GM19397 (cell line): ENCODE results near the gene SMARCAL1.

Experiments used
- ATAC-seq: cut with Tn5 transposase; IDR thresholded peaks from one replicate; pipeline ENCODE4 v1.9.1; 2021; ENCODE audit warnings: mild to moderate bottlenecking, moderate library complexity; ENCODE audit not compliant: unreplicated experiment

The SMARCAL1 gene

DNA sequence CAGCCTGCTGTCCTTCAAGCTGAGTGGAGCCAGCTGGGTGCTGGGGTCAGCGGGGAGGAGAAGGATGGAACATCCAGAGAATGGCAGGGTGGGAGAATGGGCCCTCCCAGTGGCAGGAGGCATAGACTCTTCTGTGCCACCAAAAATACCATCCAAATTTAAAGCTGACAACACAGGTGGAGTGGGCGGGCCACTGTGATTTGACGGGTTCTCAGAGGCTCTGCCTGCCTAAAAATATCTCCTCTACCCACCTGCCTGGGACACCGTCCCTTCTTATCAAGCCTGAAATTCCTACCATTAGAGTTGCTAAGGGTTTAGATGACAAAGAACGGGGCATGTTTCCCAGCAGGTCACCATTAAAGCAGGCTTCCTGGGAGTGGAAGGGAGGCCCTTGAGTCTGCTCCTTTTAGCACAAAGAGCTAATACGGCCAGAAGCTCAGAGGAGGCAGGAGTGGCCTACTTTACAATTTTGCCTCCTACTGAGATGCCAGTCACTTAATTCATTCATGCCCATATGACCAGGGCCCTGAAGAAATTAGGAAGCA lies 20.2 kb upstream of the SMARCAL1 start:
- ATAC-seq, result no peak

DNA sequence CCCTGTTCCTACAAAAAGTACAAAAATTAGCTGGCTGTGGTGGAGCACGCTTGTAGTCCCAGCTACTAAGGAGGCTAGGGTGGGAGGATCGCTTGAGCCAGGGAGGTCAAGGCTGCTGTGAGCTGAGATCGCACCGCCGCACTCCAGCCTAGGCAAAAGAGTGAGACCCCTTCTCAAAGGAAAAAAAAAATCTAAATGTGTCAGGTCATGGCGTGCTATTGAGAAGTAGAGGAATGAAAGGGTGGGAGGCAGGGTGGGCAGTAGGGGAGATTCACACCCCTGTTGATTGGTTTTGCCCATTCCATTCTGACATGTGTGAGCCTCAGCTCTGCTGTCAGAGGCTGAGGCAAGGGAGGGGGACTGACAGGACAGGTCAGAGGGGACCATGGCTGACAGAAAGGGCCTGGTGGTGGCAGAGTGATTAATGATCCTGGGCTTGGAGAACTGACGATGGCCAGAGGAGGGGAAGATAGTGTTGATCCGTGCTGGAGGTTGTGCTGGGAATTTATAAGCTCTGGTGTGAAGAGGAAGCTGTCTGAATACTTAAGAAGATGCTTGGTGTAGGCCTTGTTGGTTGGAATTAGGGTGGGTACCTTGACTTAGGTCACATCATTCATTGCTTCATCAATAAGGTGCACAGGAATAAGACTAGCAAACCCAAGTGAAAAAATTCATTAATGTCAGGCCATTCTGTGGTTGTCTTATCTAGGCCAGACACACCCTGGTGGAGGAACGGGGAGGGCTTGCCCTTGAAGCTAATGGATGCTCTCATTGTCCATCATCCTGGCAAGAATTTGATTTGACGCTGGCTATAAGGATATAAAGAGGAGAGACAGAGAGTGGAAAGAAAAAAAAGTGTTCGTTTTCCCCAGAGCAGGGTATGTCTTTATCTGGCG lies 19.1 kb upstream of the SMARCAL1 start:
- no peak for ATAC-seq

DNA sequence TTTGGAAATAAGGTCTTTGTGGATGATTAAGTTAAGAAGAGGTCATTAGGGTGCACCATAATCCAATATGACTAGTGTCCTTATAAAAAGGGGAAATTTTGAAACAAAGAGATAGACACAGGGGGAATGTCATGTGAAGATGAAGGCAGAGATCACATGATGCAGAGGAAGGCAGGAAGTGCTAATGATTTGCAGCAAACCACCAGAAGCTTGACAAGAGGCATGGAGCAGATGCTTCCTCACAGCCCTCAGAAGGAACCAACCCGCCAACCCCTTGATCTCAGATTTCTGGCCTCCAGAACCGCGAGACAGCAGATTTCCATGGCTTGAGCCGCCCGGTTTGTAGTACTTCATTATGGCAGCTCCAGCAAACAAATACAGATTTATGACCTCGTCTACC lies 17.4 kb upstream of the SMARCAL1 start:
- no peak for ATAC-seq

DNA sequence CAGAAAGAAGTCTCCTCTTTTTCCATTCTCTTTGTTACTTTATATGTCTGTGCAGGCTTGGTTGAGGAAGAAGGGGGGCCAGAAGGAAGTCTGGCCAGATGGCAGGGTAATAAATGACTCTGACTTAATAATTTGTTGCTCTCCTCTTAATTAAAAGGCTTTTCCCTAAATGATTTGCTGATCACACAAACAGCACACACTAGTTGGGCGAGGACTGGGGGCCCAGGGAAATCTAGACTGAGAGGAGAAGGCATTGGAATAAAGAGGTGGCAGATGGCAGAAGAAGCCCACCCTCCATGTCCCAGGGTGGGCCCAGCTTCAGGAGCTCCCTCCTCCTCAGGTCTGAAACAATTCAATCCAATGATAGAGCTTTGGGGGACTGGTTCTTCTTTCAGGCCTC lies 12.7 kb upstream of the SMARCAL1 start:
- no peak for ATAC-seq

DNA sequence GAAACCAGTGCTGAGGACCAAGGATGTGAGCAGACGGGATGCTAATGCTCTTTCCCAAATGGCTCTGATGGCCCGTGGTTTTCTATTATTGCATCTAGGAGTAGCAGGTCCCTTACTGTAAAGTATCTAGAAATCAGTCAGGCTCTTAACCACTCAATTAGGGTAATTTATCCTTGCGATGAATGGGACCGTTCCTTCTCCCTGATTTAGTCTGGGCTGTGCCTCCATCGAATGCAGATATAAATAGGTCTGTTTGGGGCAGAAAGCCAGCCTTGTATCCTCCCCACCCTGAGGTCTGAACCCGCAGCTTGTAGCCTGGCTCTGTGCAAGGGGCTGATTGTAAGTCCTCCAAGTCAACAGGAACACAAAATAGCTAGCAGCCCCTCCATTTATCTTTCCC lies 9.5 kb upstream of the SMARCAL1 start:
- ATAC-seq, result no peak

DNA sequence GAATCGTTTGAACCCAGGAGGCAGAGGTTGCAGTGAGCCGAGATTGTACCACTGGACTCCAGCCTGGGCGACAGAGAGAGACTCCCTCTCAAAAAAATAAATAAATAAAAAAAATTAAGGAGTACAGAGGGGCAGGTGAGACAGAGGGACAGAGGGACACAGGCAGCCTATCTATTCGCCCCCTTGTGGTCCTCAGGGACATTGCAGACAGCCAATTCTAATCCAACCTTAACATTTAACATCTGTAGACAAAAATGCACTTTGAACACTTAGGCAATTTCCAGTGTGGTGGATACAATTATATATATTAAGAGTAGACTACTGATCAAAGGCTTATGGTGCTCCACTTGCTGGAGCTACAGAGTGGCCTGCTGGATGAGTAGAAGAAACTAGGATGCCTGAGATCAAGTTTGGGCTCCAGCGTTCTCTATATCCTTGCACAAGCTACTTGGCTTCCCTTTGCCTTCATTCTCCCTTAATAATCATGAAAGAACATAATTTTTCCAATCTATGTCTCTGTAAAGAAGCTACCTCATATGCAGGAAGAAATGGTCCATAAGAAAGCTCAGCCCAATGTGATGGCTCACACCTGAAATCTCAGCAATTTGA lies 8.2 kb upstream of the SMARCAL1 start:
- peak; percentile 53 for ATAC-seq

DNA sequence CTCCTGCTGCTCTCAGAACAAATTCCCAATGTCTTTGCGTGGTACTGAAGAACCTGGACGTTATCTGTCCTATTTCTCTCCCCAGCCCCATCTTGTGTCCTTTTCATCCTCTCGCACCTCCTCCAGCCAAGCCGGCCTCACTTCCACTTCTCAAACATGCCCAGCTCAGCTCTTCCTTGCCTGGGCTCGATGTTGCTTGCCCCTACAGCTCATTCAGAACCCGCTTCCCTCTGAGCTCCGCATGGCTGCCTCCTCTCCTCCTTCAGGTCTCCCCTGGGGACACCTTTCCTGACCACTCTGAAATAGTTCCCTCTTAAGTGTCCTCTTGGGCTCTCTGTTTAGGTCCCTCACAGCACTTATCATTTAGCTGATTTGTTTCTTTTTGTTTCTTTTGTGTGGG lies 6.7 kb upstream of the SMARCAL1 start:
- ATAC-seq, result no peak

DNA sequence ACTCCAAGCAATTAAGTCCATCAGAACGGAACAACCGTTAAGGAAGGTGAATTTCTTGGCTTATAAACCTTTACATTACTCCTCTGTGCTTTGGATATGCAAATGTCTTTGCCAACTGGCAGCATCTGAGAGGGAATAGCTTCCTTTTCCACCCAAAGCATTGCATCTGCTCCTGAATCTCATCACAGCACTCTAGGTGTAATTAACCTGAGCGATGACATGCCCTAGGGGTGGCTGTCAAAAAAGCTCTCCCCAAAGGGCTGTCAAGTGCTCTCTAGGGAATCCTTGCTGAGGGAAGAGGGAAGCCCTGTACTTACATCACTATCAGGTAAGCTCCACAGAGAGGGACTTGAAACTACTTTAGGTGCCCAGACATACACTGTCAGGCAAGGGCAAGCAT lies 5.5 kb upstream of the SMARCAL1 start:
- ATAC-seq, result no peak

DNA sequence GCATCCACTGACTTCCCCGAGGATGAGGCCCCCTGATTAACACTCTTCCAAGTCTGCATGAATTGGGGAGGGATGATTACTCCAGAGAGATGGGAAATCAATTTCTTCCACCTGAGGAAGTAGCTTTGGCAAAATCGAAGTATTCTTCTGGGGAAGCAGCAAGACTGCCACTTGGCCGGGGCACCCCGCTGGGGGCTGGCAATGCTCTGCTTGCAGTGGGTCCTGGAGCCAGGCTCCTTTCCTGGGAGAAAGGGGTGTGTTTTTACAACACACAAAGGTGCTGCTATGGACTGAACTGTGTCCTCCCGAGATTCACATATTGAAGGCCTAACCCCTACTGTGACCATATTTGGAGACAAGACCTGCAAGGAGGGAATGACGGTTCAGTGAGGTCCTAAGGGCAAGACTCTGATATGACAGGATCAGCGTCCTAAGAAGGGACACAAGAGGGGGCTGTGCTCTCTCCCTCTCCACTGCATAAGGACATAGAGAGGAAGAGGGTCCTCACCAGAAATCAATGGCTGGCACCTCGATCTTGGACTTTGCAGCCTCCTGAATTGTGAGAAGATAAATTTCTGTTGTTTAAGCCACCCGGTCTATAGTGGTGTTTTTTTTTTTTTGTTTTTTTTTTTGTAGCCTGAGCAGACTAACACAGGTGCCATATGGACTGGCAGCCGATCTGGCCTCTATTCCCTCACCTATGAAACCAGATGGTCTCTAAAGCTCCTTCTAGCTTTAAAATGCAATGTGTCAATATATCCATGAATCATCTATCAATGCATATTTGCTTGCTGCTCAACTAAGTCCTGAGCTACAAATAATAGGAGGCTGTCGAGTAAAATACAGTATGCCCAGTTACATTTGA lies 3.6 kb upstream of the SMARCAL1 start:
- no peak for ATAC-seq

DNA sequence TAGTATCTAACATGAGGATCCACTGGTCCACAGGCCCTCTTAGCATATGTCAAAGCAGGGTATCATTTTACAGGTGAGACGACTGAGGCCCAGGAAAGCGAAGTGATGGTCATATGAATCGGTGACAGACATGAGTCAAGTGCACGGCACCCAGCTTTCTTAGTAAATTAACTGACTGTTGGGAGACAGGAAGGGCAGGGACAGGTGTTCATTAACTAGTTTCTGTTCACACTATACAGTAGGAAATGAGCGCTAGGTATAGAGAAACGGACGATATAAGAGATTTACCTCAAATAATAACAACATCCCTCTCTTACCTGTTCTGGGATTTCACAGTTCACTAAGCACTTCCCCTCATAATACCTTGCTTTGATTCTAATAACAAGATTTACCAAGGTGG lies 1.7 kb upstream of the SMARCAL1 start:
- ATAC-seq, result no peak

DNA sequence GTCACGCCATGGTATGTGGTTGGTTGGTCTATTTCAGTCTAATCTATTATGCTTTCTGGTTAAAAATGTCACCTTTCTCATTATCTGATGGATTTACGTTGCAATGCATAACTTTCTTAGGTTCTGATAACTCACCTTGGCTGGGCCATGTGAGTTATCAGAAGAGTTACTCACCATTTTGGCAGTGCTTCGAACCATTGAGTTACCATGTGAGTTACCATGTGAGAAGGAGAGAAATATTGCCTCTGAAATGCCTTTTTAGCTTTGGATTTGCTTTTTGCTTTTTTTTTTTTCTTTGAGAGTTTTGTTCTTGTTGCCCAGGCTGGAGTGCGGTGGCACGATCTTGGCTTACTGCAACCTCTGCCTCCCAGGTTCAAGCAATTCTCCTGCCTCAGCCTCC lies 1.6 kb downstream of the SMARCAL1 start:
- no peak for ATAC-seq

DNA sequence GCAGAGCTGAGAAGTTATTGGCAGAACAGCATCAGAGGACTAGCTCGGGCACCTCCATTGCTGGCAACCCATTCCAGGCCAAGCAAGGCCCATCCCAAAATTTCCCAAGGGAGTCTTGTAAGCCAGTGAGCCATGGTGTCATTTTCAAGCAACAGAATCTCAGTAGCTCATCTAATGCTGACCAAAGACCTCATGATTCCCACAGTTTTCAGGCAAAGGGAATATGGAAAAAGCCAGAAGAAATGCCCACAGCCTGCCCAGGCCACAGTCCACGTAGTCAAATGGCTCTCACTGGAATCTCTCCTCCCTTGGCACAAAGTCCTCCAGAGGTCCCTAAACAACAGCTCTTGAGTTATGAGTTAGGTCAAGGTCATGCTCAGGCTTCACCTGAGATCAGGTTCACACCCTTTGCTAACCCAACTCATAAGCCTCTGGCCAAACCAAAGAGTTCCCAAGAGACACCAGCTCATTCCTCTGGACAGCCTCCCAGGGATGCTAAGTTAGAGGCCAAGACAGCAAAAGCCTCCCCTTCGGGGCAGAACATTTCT lies 2.6 kb downstream of the SMARCAL1 start:
- ATAC-seq, result no peak

DNA sequence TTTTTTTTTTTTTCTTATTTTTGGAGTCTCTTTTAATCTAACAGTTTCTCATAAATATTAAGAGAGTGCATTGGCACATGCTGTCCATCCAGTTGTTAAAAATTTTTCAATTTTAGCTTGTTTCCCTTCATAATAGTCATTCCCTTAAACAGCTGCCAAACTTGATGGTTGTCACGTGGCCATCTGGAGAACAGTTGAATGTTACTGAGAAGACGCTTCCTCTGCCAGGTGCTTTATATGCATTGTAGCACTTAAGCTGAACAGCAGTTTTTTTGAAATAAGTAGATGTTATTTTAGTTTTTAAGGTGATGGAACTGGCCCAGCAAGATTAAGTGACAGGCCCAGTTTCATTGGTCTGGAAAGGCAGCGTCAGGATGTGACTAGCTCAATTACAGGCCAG lies 3.3 kb downstream of the SMARCAL1 start:
- no peak for ATAC-seq

DNA sequence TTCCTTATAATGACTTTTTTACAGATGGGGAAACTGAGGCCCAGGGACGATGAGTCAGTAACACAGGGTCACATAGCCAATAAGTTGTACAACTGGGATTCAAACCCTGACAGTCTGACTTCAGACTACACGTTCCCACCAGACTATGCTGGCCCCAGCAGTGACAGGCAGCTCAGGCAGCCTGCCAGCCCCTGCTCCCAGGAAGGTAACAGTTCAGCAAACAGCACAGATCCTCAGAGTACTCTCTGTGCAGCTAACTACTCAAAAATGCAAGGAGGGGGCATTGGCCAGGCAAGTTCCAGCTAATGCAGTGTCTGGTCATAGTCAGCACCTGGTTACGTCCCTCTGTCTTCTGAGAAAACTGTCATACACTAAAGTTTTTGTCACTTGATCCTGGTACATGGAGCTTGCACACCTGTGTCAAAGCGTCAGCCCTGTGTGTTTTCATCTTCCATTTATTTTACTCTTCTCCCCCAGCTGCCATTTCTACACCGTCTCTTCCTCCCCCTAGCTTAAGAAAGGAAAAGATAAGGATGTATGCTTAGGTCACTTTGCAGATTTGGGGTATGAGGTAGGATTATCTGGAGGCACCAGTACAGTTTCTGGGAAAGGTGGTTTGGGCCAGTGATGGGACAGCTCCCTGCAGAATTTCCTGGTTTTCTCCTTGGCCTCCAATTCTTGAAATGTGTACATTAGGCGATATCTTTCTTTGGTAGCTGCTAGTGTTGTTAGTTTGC lies 4.5 kb downstream of the SMARCAL1 start:
- ATAC-seq, result no peak

DNA sequence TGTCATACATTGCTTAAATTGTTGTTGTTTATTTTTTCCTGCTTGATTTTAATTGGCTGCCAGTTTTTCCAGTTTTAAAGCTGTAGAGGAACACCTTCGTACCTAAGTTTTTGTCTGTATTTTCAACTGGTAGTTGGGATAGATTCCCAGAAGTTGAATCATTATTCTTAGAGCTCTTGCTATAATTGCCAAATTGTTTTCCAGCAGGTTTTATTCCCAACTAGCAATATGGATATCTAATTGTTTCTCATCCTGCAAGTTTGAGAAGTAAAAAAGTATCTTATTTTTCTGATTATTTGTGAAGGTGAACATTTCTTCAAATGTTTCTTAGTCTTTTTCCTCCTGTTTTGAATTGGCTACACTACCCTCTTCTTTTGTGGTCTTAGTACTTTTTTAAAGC lies 6.7 kb downstream of the SMARCAL1 start:
- no peak for ATAC-seq

DNA sequence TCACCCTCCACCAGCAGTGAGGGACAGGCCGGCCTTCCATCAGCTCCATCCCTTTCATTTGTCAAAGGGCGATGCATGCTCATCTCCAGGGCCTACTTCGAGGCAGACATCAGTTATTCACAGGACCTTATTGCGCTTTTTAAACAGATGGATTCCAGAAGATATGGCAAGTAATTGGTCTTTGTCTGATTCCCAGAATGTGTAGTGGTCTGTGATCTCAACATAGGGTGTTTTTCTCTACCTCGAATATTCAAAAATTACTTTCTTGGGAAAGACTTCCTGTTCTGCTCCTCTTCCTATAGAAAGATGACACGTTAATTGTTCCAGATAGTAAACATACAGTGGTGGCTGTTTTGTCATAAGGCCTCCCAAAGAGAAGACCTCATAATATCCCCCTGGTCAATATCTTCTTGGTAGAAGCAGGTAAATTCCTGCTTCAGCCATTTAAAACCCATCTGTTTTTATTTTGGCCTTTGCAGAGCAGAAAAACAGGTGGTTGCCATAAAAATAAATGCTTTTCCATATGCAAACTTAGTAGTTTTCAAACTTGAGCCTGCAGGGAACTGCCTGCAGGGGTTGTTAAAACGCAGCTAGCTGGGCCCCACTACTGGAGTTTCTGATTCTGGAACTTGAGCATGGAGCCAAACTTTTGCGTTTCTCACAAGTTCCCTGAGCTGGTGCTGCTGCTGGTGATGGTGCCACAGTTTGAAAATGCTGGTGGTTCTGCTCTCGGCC lies 8.2 kb downstream of the SMARCAL1 start:
- no peak for ATAC-seq

DNA sequence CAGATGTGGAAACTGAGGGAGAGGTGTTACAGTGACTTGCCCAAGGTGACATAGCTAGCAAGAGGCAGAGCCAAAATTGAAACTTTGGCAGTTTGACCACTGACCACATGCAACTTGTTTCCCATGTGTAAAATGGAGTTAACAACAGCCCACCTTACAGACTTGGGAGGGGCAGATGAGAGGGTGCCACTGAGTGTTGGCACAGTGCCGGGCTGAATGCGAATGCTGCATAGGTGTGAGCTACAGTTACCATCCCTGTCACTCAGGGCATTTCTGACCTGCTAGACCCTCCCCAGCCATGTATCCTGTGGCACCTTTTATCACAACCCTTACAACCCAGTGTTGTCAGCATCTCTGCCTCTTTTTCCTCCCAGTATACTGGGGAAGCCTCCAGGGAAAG lies 10.8 kb downstream of the SMARCAL1 start:
- no peak for ATAC-seq

DNA sequence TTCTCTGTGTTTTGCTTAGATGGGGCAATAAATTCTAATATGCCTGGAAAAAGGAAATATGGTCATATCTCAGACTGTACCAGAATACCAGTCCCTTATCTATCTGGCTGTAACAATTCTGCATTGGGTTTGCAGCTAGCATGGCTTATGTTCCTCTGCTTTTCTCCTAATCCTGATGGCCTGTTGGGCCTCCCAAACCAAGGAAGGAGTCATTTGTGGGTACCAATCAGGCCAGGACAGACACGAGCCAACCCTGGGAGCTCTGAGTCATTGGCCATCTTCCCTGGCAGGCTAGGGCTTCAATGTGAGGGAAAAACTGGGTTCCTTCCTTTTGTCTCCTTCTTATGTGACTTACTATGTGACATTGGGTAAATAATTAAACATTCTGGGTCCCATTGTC lies 12.0 kb downstream of the SMARCAL1 start:
- no peak for ATAC-seq

DNA sequence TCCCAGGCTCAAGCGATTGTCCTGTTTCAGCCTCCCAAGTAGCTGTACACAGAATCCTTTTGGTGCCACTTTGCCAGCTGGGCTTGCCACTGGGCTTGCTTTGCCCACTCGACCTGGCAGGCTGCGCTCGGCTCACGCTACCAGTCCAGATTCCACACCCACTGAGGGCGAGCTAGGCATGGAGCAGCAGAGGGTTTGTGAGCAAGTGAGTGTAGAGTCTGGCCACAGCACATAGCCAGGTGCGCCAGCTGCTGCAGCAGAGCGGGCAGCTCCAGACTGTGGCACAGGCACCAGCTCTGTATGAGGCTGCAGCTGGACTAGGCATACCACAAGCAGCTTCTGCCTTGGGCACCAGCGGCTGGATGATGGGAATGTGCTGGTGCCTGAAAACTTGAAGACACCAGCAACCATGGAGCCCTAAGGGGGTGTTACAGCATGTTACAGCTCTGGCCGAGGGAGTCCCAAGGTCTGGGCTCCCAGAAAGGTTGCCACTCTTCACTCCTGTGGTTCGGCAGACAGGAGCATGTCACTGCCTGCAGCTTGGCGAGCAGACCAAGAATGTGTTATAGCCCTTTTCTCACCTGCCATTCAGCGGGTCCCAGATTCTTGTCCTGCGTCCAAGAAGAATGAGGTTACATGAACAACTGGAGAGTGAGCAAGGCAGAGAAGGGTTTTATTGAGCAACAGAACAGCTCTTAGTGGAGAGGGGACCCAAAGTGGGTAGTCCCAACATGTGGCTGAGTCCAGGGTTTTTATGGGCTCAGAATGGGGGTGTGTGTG lies 12.9 kb downstream of the SMARCAL1 start:
- ATAC-seq, result no peak
